C1 segment of cervical spinal cord (tissue), 14 donors: ENCODE data around the gene SAMD1.
A peak's percentile ranks its signal among the peaks of the same experiment; 100 is the strongest.
"Not testable (repeated sequence)": the region's sequence is repeated elsewhere in the genome, so short reads cannot be mapped to it uniquely, and the experiment has no call there.

ENCODE experiments used
- DNase-seq, 14 donors: peaks; one replicate each; lab custom pipeline; 2025; lab: John Stamatoyannopoulos, UW

The SAMD1 gene

GRCh38 chr19:14061751-14062557 lies 28.6 kb downstream of the SAMD1 start, which contains the start of gene PALM3:
TSS of gene PALM3 (minus strand) at chr19:14062076. CDS start at chr19:14061980, 96 bp downstream.
- no peak for DNase-seq

DNA sequence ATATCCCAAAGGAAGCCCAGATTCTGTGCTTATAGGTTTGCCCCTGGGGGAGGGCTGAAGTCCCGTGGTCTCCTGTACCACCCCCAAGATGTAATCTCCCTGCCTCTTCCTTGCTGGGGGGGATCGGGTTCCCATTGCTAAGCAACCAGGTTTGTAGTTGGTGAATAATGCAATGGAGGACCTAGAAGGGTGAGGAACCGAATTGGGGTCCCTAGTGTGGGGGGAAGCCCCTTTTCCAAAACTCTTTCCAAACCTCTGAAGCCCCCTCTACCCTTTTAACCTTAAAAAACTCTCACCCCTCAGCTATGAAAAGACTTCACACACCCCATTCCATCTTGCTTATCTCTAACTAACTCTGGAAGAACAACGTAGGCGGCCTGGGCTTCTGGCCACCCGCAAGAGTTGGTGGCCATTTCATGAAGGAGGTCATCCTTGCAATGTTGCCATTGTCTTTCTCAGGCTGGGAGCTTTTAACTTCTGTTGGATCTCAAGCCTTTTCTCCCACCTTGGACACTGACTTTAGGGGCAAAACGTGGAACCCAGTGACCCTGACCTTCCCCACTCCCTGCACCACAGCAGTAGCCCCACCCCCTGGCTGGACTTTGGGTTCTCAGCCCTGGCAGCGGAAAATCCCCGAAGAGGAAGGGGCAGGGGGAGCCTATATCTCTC lies 29.3 kb downstream of the SAMD1 start:
- no peak for DNase-seq

GRCh38 chr19:14059652-14060155 lies 30.8 kb downstream of the SAMD1 start:
- no peak for DNase-seq

DNA sequence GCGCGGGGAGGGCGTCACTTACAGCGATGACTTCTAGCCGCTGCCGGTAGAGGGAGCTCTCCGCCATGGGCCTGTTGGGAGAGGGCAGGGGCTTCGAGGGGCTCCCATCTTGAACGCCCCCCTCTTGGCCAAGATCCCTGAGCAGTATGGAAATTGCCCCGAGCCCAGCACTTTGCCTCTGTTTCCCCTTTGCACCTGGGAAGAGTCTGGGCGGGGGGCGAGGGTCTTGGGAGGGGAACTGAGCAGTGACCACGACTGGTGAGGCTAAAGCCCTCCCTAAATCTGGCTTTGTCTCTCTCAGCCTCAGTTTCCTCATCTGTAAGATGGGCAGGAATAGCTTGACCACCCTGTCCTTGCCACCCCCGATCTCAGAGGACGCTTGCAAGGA lies 31.5 kb downstream of the SAMD1 start:
- no peak for DNase-seq

- DNase-seq: no peak
Observed at GRCh38 chr19:14058182-14059092, 32.1 kb downstream of the SAMD1 start.

- DNase-seq: no peak
Observed at GRCh38 chr19:14056741-14057356, 33.7 kb downstream of the SAMD1 start.

- DNase-seq: no peak
Observed at GRCh38 chr19:14056069-14056666, 34.4 kb downstream of the SAMD1 start.

DNA sequence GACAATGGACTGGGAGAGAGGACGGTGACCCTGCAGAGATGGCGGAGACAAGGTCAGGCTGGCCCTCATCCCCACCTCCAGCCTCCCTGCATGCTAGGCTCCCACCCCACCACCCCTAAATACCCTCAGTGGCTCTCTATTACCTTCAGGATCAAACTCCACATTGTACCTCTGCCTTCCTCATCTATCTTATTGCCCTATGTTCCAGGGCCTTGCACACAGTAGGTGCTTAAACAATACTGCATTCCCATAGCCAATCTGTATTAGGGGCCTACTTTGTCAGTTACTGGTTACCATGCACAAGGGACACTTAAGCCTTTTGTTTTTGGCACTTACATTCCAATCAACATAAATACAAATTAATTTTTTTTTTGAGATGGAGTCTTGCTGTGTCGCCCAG lies 35.2 kb downstream of the SAMD1 start:
- no peak for DNase-seq

DNA sequence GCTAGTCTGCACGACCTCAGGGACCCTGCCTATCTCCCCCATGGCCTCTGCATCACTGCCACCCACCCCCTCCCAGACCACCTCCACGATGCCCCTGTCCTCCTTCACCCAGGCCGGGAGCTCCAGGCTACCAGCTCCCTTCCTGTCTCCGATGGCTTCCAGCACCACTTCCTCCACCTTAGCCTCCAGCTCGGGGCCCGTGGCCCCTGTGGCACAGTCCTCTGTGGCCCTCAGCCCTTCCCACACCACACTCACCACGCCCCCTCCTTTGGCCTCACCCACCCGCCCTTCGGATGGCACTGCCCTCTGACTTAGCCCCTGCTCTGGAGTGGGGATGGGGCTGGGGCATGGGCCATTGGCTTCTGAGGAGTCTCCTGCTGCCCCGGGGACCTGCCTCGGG lies 35.8 kb downstream of the SAMD1 start:
- DNase-seq: no peak

GRCh38 chr19:14054099-14054498 lies 36.5 kb downstream of the SAMD1 start:
- no peak for DNase-seq

GRCh38 chr19:14053500-14053899 lies 37.1 kb downstream of the SAMD1 start:
- DNase-seq: no peak

DNA sequence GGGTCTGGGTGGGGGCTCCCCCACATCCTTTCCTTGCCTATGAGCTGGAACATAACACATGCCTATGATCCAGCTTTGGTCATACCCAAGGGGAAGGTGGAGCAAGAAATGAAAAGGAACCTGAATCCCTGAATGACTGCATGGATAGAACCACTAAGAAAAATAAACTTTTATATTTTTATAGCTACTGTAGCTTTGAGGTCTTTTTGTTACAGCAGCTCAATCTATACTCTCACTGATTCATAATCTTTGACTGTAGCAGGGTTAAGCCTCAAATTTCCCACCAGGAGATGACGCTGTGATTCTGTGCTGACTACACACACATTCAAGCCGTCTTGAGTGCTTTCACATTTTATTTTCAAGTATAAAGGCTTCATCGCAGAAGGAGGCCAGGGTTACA lies 37.5 kb downstream of the SAMD1 start:
- no peak for DNase-seq

GRCh38 chr19:14052470-14052869 lies 38.1 kb downstream of the SAMD1 start:
- no peak for DNase-seq

GRCh38 chr19:14051980-14052379 lies 38.6 kb downstream of the SAMD1 start:
- DNase-seq: no peak

- DNase-seq: not testable (repeated sequence)
Observed at GRCh38 chr19:14050961-14051360, 39.6 kb downstream of the SAMD1 start.

DNA sequence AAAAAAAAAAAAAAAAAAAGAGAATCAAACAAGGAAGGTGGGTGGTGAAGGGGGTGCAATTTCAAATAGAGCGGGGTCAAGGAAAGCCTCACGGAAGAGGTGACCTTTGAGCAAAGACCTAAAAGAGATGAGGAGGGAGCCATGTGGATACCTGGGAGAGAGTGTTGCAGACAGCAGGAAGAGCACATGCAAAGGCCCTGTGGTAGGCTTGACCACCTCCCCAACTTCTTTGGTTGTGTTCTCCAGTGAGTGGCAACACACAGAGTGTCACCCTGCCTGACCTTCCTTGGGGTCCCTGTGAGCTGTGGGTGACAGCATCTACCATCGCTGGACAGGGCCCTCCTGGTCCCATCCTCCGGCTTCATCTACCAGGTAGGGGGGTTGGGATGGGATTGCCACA lies 40.0 kb downstream of the SAMD1 start:
- DNase-seq: no peak

DNA sequence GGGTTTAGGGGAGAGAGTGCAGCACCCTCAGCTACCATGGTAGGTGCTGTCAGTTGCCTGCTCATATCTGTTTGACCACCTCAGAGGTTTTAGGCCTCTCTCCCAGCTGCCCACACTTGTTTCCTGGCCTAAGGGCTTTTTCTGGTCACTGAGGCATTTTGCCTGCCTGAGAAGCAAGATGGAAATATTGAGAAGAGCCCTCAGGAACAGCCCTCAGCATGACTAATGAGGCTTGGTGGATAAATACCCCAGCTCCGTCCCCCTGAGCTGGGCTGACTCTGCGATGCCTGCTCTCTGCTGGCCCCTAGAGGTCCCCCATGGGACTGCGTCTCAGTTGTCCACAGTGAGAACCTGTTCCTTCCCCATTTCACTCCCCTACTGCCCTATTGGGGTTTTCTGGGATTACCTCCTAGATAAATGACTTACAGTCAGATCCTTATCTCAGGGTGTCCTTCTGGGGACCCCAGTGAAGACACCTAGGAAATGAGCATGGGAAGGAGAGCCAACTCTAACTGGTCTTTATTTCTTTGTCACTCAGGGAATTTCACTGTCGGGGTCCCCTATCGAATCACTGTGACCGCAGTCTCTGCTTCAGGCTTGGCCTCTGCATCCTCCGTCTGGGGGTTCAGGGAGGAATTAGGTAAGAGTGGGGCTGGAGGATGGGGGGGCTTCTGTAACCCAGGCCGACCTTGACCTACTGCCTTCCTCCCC lies 42.0 kb downstream of the SAMD1 start:
- DNase-seq: no peak

GRCh38 chr19:14047866-14048265 lies 42.7 kb downstream of the SAMD1 start:
- not testable (repeated sequence) for DNase-seq

GRCh38 chr19:14042659-14043608 lies 47.6 kb downstream of the SAMD1 start:
- peak in 6 of 14 donors; percentile 1 to 42 (median 6) for DNase-seq
